B cell (primary cell): ENCODE measurements around the gene NOP16. TPM values are rescaled to one million over a fixed set of nuclear protein-coding genes. Genes with fewer than 3 reads are reported as not detected.

ENCODE experiments used
- ATAC-seq: fragments of 200-7000 bp; cut with Tn5 transposase; one replicate; pipeline ENCODE4 v1.10.0; 2021; ENCODE audit warnings: low read depth, mild to moderate bottlenecking, moderate number of reproducible peaks, moderate library complexity
- CTCF ChIA-PET: fragments of 350-600 bp; sonication (Branson Sonifier 250); formaldehyde crosslinking; loops from one replicate; lab custom pipeline; 2021; ENCODE audit warnings: antibody characterized with exemption, inconsistent platforms; lab: Charles Lee
- POLR2A ChIA-PET: fragments of 350-600 bp; sonication (Branson Sonifier 250); formaldehyde crosslinking; loops from one replicate; lab custom pipeline; 2021; ENCODE audit warnings: antibody characterized with exemption; lab: Charles Lee
- DNase-seq: peaks from one replicate; pipeline ENCODE4 v3.0.0; 2013
- H2AFZ ChIP-seq: 2 replicates; pipeline ENCODE4 v1.6.1; 2012; ENCODE audit warnings: mild to moderate bottlenecking, low read depth, low read length; ENCODE audit not compliant: insufficient read depth, poor library complexity, severe bottlenecking
- H3K27ac ChIP-seq, 2 donors: 1 replicate in 1 of 2; 2 replicates in 1 of 2; pipeline ENCODE4 v1.5.1; 2012 to 2013; ENCODE audit warnings: low read length in 2 of 2, mild to moderate bottlenecking in 2 of 2, moderate library complexity in 1 of 2
- H3K27me3 ChIP-seq, 4 experiments: fragments of 200-600 bp in 1 of 4; sonication (generic) in 1 of 4; replicated peaks in 1 of 4; 1 replicate in 2 of 4; 2 replicates in 2 of 4; pipeline versions ENCODE4 v1.6.1 to v1.7.0; 2013 to 2016; ENCODE audit warnings: low read length in 3 of 4, mild to moderate bottlenecking in 2 of 4, mixed read lengths in 1 of 4, moderate library complexity in 1 of 4; ENCODE audit not compliant: insufficient read depth in 4 of 4, control insufficient read depth in 3 of 4; ENCODE audit errors: control extremely low read depth in 1 of 4
- H3K36me3 ChIP-seq, 2 experiments: replicated peaks in 1 of 2; 1 replicate in 1 of 2; 2 replicates in 1 of 2; pipeline versions ENCODE4 v1.6.1 to v1.7.1; 2013; ENCODE audit warnings: low read length in 1 of 2; ENCODE audit not compliant: insufficient read depth in 2 of 2, control insufficient read depth in 1 of 2; ENCODE audit errors: control extremely low read depth in 1 of 2, extremely low read depth in 1 of 2
- H3K4me1 ChIP-seq, 2 donors: fragments of 200-600 bp in 1 of 2; sonication (generic) in 1 of 2; 1 replicate in 1 of 2; 2 replicates in 1 of 2; pipeline versions ENCODE4 v1.5.1 to v1.6.1; 2013 to 2017; ENCODE audit warnings: low read length in 2 of 2; ENCODE audit not compliant: control insufficient read depth in 2 of 2, insufficient read depth in 2 of 2
- H3K4me2 ChIP-seq: replicated peaks from 2 replicates; pipeline ENCODE3; 2012; ENCODE audit warnings: mild to moderate bottlenecking, low read depth, low read length; ENCODE audit not compliant: poor library complexity, severe bottlenecking
- H3K4me3 ChIP-seq, 5 experiments: fragments of 200-600 bp in 1 of 5; sonication (generic) in 1 of 5; 1 replicate in 3 of 5; 2 replicates in 2 of 5; pipeline versions ENCODE4 v1.5.1 to v1.7.0; 2011 to 2016; ENCODE audit warnings: low read length in 4 of 5, mild to moderate bottlenecking in 4 of 5, low read depth in 2 of 5, control low read depth in 1 of 5, moderate library complexity in 1 of 5; ENCODE audit not compliant: insufficient read depth in 1 of 5; ENCODE audit errors: control extremely low read depth in 1 of 5, extremely low read depth in 1 of 5
- H3K79me2 ChIP-seq: fragments of 200-600 bp; sonication (generic); one replicate; pipeline ENCODE4 v1.6.0; 2016; ENCODE audit warnings: low read length; ENCODE audit not compliant: control insufficient read depth, insufficient read depth
- H3K9ac ChIP-seq: fragments of 200-600 bp; sonication (generic); 2 replicates; pipeline ENCODE4 v1.6.1; 2017; ENCODE audit warnings: mild to moderate bottlenecking, low read length, moderate library complexity
- H3K9me3 ChIP-seq, 3 donors: one replicate each; pipeline versions ENCODE4 v1.6.1 to v1.7.1; 2013; ENCODE audit warnings: low read length in 2 of 3; ENCODE audit not compliant: control insufficient read depth in 2 of 3, insufficient read depth in 1 of 3; ENCODE audit errors: control extremely low read depth in 1 of 3
- H4K20me1 ChIP-seq: 2 replicates; pipeline ENCODE4 v1.6.0; 2012; ENCODE audit warnings: mild to moderate bottlenecking, low read length; ENCODE audit not compliant: insufficient read depth, control insufficient read depth, poor library complexity, severe bottlenecking
- H3K27ac Mint-ChIP-seq: one replicate; pipeline ENCODE4 v1.8.0; 2021; ENCODE audit warnings: mixed read lengths
- H3K27me3 Mint-ChIP-seq: one replicate; pipeline ENCODE4 v1.8.0; 2021; ENCODE audit warnings: mixed read lengths
- H3K4me1 Mint-ChIP-seq: one replicate; pipeline ENCODE4 v1.8.0; 2021; ENCODE audit warnings: mixed read lengths
- H3K4me3 Mint-ChIP-seq: one replicate; pipeline ENCODE4 v1.8.0; 2021; ENCODE audit warnings: mixed read lengths
- H3K9me3 Mint-ChIP-seq: one replicate; pipeline ENCODE4 v1.8.0; 2022; ENCODE audit warnings: mixed read lengths; ENCODE audit not compliant: insufficient read depth
- CTCF ChIP-seq: fragments of 200-600 bp; IDR thresholded peaks from one replicate; pipeline ENCODE4 v1.8.0; 2022; ENCODE audit warnings: antibody characterized with exemption, mild to moderate bottlenecking
- EZH2 ChIP-seq: IDR thresholded peaks from 2 replicates; pipeline ENCODE4 v1.6.1; 2012; ENCODE audit warnings: borderline replicate concordance, low read depth, mild to moderate bottlenecking, moderate library complexity, low read length; ENCODE audit not compliant: insufficient read depth, poor library complexity, severe bottlenecking
- WGBS: methylation state at CpG from one replicate; pipeline ENCODE4 v1.1.5; 2013; ENCODE audit warnings: missing lambda C conversion rate; ENCODE audit not compliant: insufficient coverage; 5-methylcytosine and 5-hydroxymethylcytosine counted together
- intact Hi-C: fragments of 100-400 bp; cut with micrococcal nuclease; formaldehyde crosslinking; loops from one replicate; pipeline ENCODE4 v1.10.0; 2022
- polyA plus RNA-seq: library from polyadenylated mRNA; depleted of rRNA; stranded (reverse); fragments of >200 nt; gene quantifications from 2 replicates; pipeline ENCODE4 v1.2.3, GENCODE V29; 2012
- total RNA-seq, 2 donors: library from RNA; stranded (reverse); fragments of 120-200 nt in 1 of 2; gene quantifications; 1 replicate in 1 of 2; 2 replicates in 1 of 2; pipeline versions ENCODE4 v1.2.3 to v1.2.4, GENCODE V29; 2013 to 2022

Gene NOP16
- total and polyA plus RNA-seq, 2 donors (not counting 1 experiment from before 2014, with no cell fraction given), result 25.0 to 27.8 TPM

- no peaks in the 10 kb centered on the region for H3K27me3 Mint-ChIP-seq
- intact Hi-C loops, result no loop called here
- POLR2A ChIA-PET, result no interaction called here
These were observed 18.3 kb downstream of the NOP16 start for GRCh38 chr5:176369934-176370711.

More at GRCh38 chr5:176369934-176370711, 18.3 kb downstream of the NOP16 start:
- H3K4me3 Mint-ChIP-seq, result no peak overlapping the region
- H3K4me3 ChIP-seq, result no peak overlapping the region
- peaks cover 0 to 15% of the 10 kb centered on the region in 2 experiments for H3K36me3 ChIP-seq
- no peaks in the 10 kb centered on the region for H3K79me2 ChIP-seq
- ATAC-seq (no peak), DNase-seq (no peak)
- peaks cover 12 to 15% of the 10 kb centered on the region in 2 donors for H3K4me1 ChIP-seq
- H3K27ac ChIP-seq, result no peak overlapping the region
- H3K27me3 ChIP-seq, result no peaks in the 10 kb centered on the region
- H4K20me1 ChIP-seq, result no peaks in the 10 kb centered on the region
- CTCF ChIA-PET, result interaction anchor here (0.6 to 1.4 kb wide), 3 partner anchors 8 to 676 kb away, joined by 3 to 6 read pairs (median 4); partner anchors contain the start of gene KIAA1191
- H3K9me3 Mint-ChIP-seq, result no peaks in the 10 kb centered on the region
- no peak overlapping the region for H3K9ac ChIP-seq
- no peak for TF ChIP-seq EZH2
- no peak for TF ChIP-seq CTCF
- peaks cover 18% of the 10 kb centered on the region for H3K4me1 Mint-ChIP-seq
- 100% methylated on average over 2 of the region's 8 CpGs for WGBS
- H3K4me2 ChIP-seq, result no peak overlapping the region
- no peak overlapping the region for H3K27ac Mint-ChIP-seq
- H3K9me3 ChIP-seq, result peaks cover 0 to 3% (median 0%) of the 10 kb centered on the region in 3 donors
- H2AFZ ChIP-seq, result no peak overlapping the region
